HepG2 (cell line): ENCODE results near the gene S100A16. TPM values are rescaled to one million over a fixed set of nuclear protein-coding genes. Genes with fewer than 3 reads are reported as not detected.

Experiments used
- ATAC-seq: fragments of 200-7000 bp; cut with Tn5 transposase; 3 replicates; pipeline ENCODE4 v1.9.1; 2020; ENCODE audit warnings: mild to moderate bottlenecking, moderate library complexity
- BruUV-seq: library from RNA; stranded (reverse); fragments of 400-500 nt; replicated peaks from 2 replicates; lab custom pipeline; 2021; lab: Mats Ljungman, UMichigan
- CTCF ChIA-PET: fragments of 300-600 bp; formaldehyde crosslinking; extraction: SDS; loops from one replicate; lab custom pipeline; 2021; ENCODE audit warnings: low total read pairs, inconsistent platforms, low intra/inter-chr PET ratio; lab: Yijun Ruan, JAX
- POLR2A ChIA-PET: fragments of 350-600 bp; sonication (Branson Sonifier 250); formaldehyde crosslinking; loops from one replicate; lab custom pipeline; 2020; ENCODE audit warnings: antibody characterized with exemption, inconsistent platforms; lab: Yijun Ruan, JAX
- DNase-seq: peaks from one replicate; pipeline ENCODE4 v3.0.0-alpha.2; 2015; ENCODE audit warnings: low spot score
- FAIRE-seq: peaks from 3 replicates; lab custom pipeline; 2011; peaks lifted over from hg19 to GRCh38; lab: Jason Lieb, UNC
- H2AFZ ChIP-seq: one replicate; pipeline ENCODE4 v1.6.1; 2011; ENCODE audit warnings: low read length, inconsistent platforms
- H3K27ac ChIP-seq: fragments of 300-600 bp; 3 replicates; pipeline ENCODE4 v1.8.0; 2011; ENCODE audit warnings: mixed run types, mild to moderate bottlenecking, mixed read lengths, low read length, inconsistent platforms; ENCODE audit not compliant: insufficient read depth; ENCODE audit errors: extremely low read length
- H3K27me3 ChIP-seq, 2 experiments: fragments of 200-600 bp in 1 of 2; 2 replicates in 1 of 2; 3 replicates in 1 of 2; pipeline versions ENCODE4 v1.6.0 to v1.8.0; 2011; ENCODE audit warnings: low read length in 2 of 2, mild to moderate bottlenecking in 2 of 2, moderate library complexity in 2 of 2, inconsistent platforms in 1 of 2; ENCODE audit not compliant: insufficient read depth in 2 of 2, control insufficient read depth in 1 of 2
- H3K36me3 ChIP-seq, 2 experiments: fragments of 200-600 bp in 1 of 2; replicated peaks in 1 of 2; 2 replicates in 1 of 2; 3 replicates in 1 of 2; pipeline versions ENCODE4 v1.5.1 to v1.8.0; 2011; ENCODE audit warnings: low read length in 2 of 2, inconsistent platforms in 1 of 2; ENCODE audit not compliant: insufficient read depth in 2 of 2, control insufficient read depth in 1 of 2
- H3K4me1 ChIP-seq: 2 replicates; pipeline ENCODE4 v1.5.1; 2012; ENCODE audit warnings: low read length, inconsistent platforms; ENCODE audit not compliant: insufficient read depth
- H3K4me2 ChIP-seq: 2 replicates; pipeline ENCODE4 v1.6.0; 2011; ENCODE audit warnings: low read depth, low read length, inconsistent platforms
- H3K4me3 ChIP-seq, 3 experiments: fragments of 200-600 bp in 1 of 3; sonication (generic), shearing (Covaris generic) in 1 of 3; replicated peaks in 1 of 3; 2 replicates each; pipeline ENCODE4 v1.5.1; 2011 to 2016; ENCODE audit warnings: low read length in 3 of 3, inconsistent platforms in 2 of 3, low read depth in 2 of 3, mild to moderate bottlenecking in 2 of 3, control low read depth in 1 of 3, mixed read lengths in 1 of 3; ENCODE audit not compliant: insufficient read depth in 1 of 3
- H3K79me2 ChIP-seq: one replicate; pipeline ENCODE4 v1.6.1; 2011; ENCODE audit warnings: low read length, inconsistent platforms; ENCODE audit not compliant: insufficient read depth
- H3K9ac ChIP-seq: 2 replicates; pipeline ENCODE4 v1.6.0; 2011; ENCODE audit warnings: mild to moderate bottlenecking, low read depth, low read length, inconsistent platforms; ENCODE audit not compliant: insufficient read depth
- H3K9me3 ChIP-seq: 2 replicates; pipeline ENCODE4 v1.5.1; 2012; ENCODE audit warnings: mild to moderate bottlenecking, low read length
- H4K20me1 ChIP-seq: 2 replicates; pipeline ENCODE4 v1.6.0; 2011; ENCODE audit warnings: inconsistent platforms, mild to moderate bottlenecking, low read length, moderate library complexity; ENCODE audit not compliant: insufficient read depth
- DMTF1 ChIP-seq: sonication (generic); formaldehyde crosslinking; IDR thresholded peaks from 2 replicates; pipeline ENCODE4 v1.4.0; 2020; ENCODE audit warnings: mild to moderate bottlenecking, missing genetic modification reagents
- EEA1 ChIP-seq: sonication (generic); formaldehyde crosslinking; IDR thresholded peaks from 2 replicates; pipeline ENCODE4 v1.5.1; 2020; ENCODE audit warnings: mild to moderate bottlenecking, missing genetic modification reagents, borderline replicate concordance
- FOSL2 ChIP-seq: sonication (generic); formaldehyde crosslinking; IDR thresholded peaks from 2 replicates; pipeline ENCODE4 v1.4.0; 2020; ENCODE audit warnings: missing genetic modification reagents
- FOXP1 ChIP-seq, 2 experiments: fragments of 450-650 bp in 1 of 2; IDR thresholded peaks; 2 replicates each; pipeline ENCODE4 v1.6.1; 2017 to 2018; ENCODE audit warnings: antibody characterized with exemption in 1 of 2
- IRX3 ChIP-seq: sonication (generic); formaldehyde crosslinking; IDR thresholded peaks from 2 replicates; pipeline ENCODE4 v1.8.1; 2023; ENCODE audit warnings: mild to moderate bottlenecking, low read depth, missing genetic modification reagents, borderline replicate concordance
- KAT7 ChIP-seq: IDR thresholded peaks from 2 replicates; pipeline ENCODE4 v1.6.1; 2018; ENCODE audit warnings: borderline replicate concordance, missing compliant biosample characterization
- KDM6A ChIP-seq: IDR thresholded peaks from 2 replicates; pipeline ENCODE4 v1.6.1; 2016; ENCODE audit warnings: low read depth
- KLF12 ChIP-seq: sonication (generic); formaldehyde crosslinking; IDR thresholded peaks from 2 replicates; pipeline ENCODE4 v1.4.0; 2020; ENCODE audit warnings: missing genetic modification reagents, borderline replicate concordance
- MLLT10 ChIP-seq: sonication (generic); formaldehyde crosslinking; IDR thresholded peaks from 2 replicates; pipeline ENCODE4 v1.4.0; 2020; ENCODE audit warnings: missing genetic modification reagents
- NFE2L2 ChIP-seq: fragments of 150-350 bp; IDR thresholded peaks from 2 replicates; pipeline ENCODE4 v1.6.1; 2014; ENCODE audit warnings: low read length
- RBAK ChIP-seq: sonication (generic); formaldehyde crosslinking; IDR thresholded peaks from 2 replicates; pipeline ENCODE4 v1.5.1; 2020; ENCODE audit warnings: mild to moderate bottlenecking, missing genetic modification reagents
- RXRA ChIP-seq: sonication (generic); formaldehyde crosslinking; IDR thresholded peaks from 2 replicates; pipeline ENCODE4 v1.5.1; 2020; ENCODE audit warnings: missing genetic modification reagents
- SPEN ChIP-seq: sonication (generic); formaldehyde crosslinking; IDR thresholded peaks from 2 replicates; pipeline ENCODE4 v1.5.1; 2020; ENCODE audit warnings: low read depth, mild to moderate bottlenecking, missing genetic modification reagents
- ZBTB10 ChIP-seq: sonication (generic); formaldehyde crosslinking; IDR thresholded peaks from 2 replicates; pipeline ENCODE4 v1.4.0; 2020; ENCODE audit warnings: missing genetic modification reagents, borderline replicate concordance
- ZBTB8A ChIP-seq: sonication (generic); formaldehyde crosslinking; IDR thresholded peaks from 2 replicates; pipeline ENCODE4 v1.4.0; 2020; ENCODE audit warnings: mild to moderate bottlenecking, low read depth, missing genetic modification reagents, borderline replicate concordance
- ZNF121 ChIP-seq: sonication (generic); formaldehyde crosslinking; IDR thresholded peaks from 2 replicates; pipeline ENCODE4 v1.5.0; 2020; ENCODE audit warnings: mild to moderate bottlenecking, missing genetic modification reagents
- ZNF296 ChIP-seq: sonication (generic); formaldehyde crosslinking; conservative IDR thresholded peaks from 2 replicates; pipeline ENCODE4 v1.5.0; 2020; ENCODE audit warnings: mild to moderate bottlenecking, missing genetic modification reagents
- ZNF619 ChIP-seq: sonication (generic); formaldehyde crosslinking; IDR thresholded peaks from 2 replicates; pipeline ENCODE4 v1.4.0; 2020; ENCODE audit warnings: mild to moderate bottlenecking, missing genetic modification reagents
- ZNF703 ChIP-seq: sonication (generic); formaldehyde crosslinking; IDR thresholded peaks from 2 replicates; pipeline ENCODE4 v1.5.1; 2020; ENCODE audit warnings: missing genetic modification reagents, mild to moderate bottlenecking, moderate library complexity, borderline replicate concordance
- ZNF768 ChIP-seq: sonication (generic); formaldehyde crosslinking; IDR thresholded peaks from 2 replicates; pipeline ENCODE4 v1.4.0; 2020; ENCODE audit warnings: missing genetic modification reagents
- WGBS: methylation state at CpG from one replicate; pipeline ENCODE4 v1.1.6; 2017; ENCODE audit warnings: low lambda C conversion rate; 5-methylcytosine and 5-hydroxymethylcytosine counted together
- in situ Hi-C: cut with HindIII; loops from 2 replicates; pipeline ENCODE4 v1.10.0; 2017; ENCODE audit warnings: low pct_unique_long_range_greater_than_20kb; ENCODE audit not compliant: extremely low pct_ligation_motif_present
- intact Hi-C: fragments of 100-400 bp; cut with micrococcal nuclease; formaldehyde crosslinking; loops from one replicate; pipeline ENCODE4 v1.10.0; 2022; ENCODE audit not compliant: unreplicated experiment
- polyA plus RNA-seq, 8 experiments: library from polyadenylated mRNA; depleted of rRNA in 3 of 8; stranded (reverse) in 7 of 8; unstranded in 1 of 8; fragments of >200 nt; fragmentation: Illumina TruSeq in 4 of 8; extraction: Trizol in 4 of 8; gene quantifications; 2 replicates each; pipeline versions ENCODE4 v1.2.1 to v1.2.3, GENCODE V29; 2011 to 2016; ENCODE audit warnings: low read depth in 4 of 8, missing spikeins in 1 of 8, mixed read lengths in 1 of 8; ENCODE audit not compliant: insufficient read depth in 1 of 8
- total RNA-seq, 5 experiments: library from RNA; depleted of rRNA; stranded (reverse); fragments of >200 nt; fragmentation: Illumina TruSeq; extraction: Trizol; gene quantifications; 2 replicates each; pipeline ENCODE4 v1.2.3, GENCODE V29; 2016; ENCODE audit warnings: low read depth in 1 of 5

The S100A16 gene
- total and polyA plus RNA-seq, 2 of the 13 experiments (the other 11 are each of a cell fraction or from before 2014, with no cell fraction given): 46.0 to 195 TPM

GRCh38 chr1:153567621-153568366 lies 45.1 kb downstream of the S100A16 start:
- CTCF ChIA-PET: interaction anchor here (2.9 to 3.5 kb wide), 2 partner anchors 35 to 57 kb away, joined by 42 to 63 read pairs; no protein-coding TSS in a partner anchor
- H3K4me1 ChIP-seq: peaks cover 61% of the 10 kb centered on the region
- H3K27ac ChIP-seq: peak overlapping the region; percentile 32
- H3K9me3 ChIP-seq: no peaks in the 10 kb centered on the region
- no peak for ATAC-seq
- whole genome bisulfite sequencing: 85% methylated on average over 22 of the region's 22 CpGs
- peak overlapping the region; percentile 29; the same call in 1 of the 2 replicates for H3K9ac ChIP-seq
- no TSS peak for BruUV-seq
- no peaks in the 10 kb centered on the region for H4K20me1 ChIP-seq
- peak overlapping the region; percentile 82 for H3K4me2 ChIP-seq
- H2AFZ ChIP-seq: no peak overlapping the region
- peak; percentile 50 for DNase-seq
- intact Hi-C loops (loop anchor here (1.0 kb wide), 2 partner anchors 34 to 56 kb away; no protein-coding TSS in a partner anchor), in situ Hi-C loops (loop anchor here (5.0 kb wide), 2 partner anchors 35 to 60 kb away; no protein-coding TSS in a partner anchor)
- no peaks in the 10 kb centered on the region for H3K27me3 ChIP-seq
- no peak for FAIRE-seq
- POLR2A ChIA-PET: interaction anchor here (0.8 to 1.8 kb wide), 12 partner anchors 11 to 201 kb away, joined by 3 to 19 read pairs (median 5); partner anchors contain the start of genes CHTOP, INTS3, S100A13 and S100A16
- H3K4me3 ChIP-seq: peak overlapping the region in 1 of 3 experiments; percentile 59; a peak in 2 of 6 replicates
- H3K79me2 ChIP-seq: no peaks in the 10 kb centered on the region
- no peaks in the 10 kb centered on the region for H3K36me3 ChIP-seq
- no peak for TF ChIP-seq KLF12 (CRISPR knock-in tag)
- no peak for TF ChIP-seq KAT7 (CRISPR knock-in tag)
- TF ChIP-seq FOXP1 (IDR thresholded peaks at IDR 0.05): no peak
- TF ChIP-seq FOXP1 (CRISPR knock-in tag; IDR thresholded peaks at IDR 0.05): no peak
- no peak for TF ChIP-seq DMTF1
- 0 out of 2 replicates have a peak, but pooled peaks have one; percentile 1 for TF ChIP-seq SPEN
- peak; percentile 70; the same call in 1 of the 2 replicates for TF ChIP-seq ZNF768
- 0 out of 2 replicates have a peak, but pooled peaks have one; percentile 3 for TF ChIP-seq ZNF619 (CRISPR knock-in tag)
- TF ChIP-seq ZNF703 (CRISPR knock-in tag): no peak
- no peak for TF ChIP-seq NFE2L2
- TF ChIP-seq ZBTB10 (CRISPR knock-in tag): no peak
- TF ChIP-seq RXRA (CRISPR knock-in tag): peak; percentile 3; the same call in 1 of the 2 replicates
- no peak for TF ChIP-seq ZNF296 (CRISPR knock-in tag)
- peak; percentile 64 for TF ChIP-seq FOSL2 (CRISPR knock-in tag)
- 0 out of 2 replicates have a peak, but pooled peaks have one; percentile 24 for TF ChIP-seq ZNF121 (CRISPR knock-in tag)
- TF ChIP-seq IRX3: no peak
- TF ChIP-seq ZBTB8A: no peak
- no peak for TF ChIP-seq MLLT10 (CRISPR knock-in tag)
- TF ChIP-seq EEA1: 0 out of 2 replicates have a peak, but pooled peaks have one; percentile 26
- TF ChIP-seq KDM6A (CRISPR knock-in tag): no peak
- TF ChIP-seq RBAK (CRISPR knock-in tag): no peak
